NCI-H510A treated with DMSO at 0.1 percent for 48 hours (cell line): ENCODE measurements around the gene RAD9A.

Experiments used
- DNase-seq: peaks from one replicate; lab custom pipeline; 2025; lab: John Stamatoyannopoulos, UW

RAD9A gene

DNA sequence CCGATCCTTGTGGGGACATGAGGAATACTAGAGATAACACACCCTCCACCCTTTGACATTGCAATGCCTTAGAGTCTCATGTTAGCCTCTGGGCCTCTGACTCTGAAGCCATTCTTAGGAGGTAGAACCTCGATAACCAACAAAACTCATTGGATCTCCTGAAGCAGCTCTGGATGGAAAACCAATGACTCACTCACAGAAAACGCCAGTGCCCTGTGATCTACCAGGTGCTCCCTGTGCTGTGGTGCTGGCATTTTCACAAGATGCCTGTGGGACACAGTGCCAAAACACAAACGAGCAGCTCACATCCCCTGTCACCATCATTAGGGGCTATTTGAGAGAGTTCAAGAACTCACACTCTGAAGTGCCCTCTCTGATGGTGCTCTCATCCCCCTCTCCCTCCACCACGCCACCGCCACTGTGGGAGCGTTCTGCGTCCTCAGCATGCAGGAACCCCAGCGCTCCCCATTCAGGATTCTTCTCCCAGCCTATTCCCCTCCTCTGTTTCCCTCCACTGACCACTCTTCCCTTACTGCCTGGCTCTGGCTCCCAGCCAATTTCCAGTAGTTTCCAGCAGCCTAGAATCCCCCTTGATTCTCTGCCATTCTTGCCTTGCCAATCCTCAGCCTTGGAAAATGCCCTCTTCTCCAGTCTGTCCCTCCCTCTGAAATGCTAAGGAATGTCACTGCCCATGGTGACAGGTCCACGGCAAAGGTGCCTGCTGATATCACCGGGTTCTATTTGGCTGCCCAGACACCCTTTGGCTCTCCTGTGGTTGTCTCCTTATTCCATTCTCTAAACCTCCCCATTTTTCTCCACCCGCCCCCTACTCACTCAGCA is 33.7 kb upstream of the RAD9A start:
- DNase-seq, result no peak

DNA sequence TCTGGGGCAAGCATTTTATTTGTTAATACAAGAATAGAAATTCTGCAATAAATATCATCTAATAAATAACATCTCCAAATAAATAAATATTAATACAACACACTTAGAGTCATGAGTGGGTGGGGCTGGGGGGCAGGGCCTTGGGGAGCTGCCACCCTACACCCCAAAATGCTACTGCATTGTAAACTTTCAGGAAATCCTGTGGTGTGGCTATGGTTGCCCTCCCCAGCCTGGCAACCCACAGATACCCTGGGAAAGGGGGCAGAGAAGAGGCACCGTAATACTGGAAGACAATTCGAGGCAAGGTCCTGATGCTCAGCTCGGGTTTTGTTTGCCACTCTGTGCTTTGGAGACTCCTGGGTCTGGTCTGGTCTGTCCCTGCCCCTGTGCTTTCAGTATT is 27.6 kb upstream of the RAD9A start:
- no peak for DNase-seq

DNA sequence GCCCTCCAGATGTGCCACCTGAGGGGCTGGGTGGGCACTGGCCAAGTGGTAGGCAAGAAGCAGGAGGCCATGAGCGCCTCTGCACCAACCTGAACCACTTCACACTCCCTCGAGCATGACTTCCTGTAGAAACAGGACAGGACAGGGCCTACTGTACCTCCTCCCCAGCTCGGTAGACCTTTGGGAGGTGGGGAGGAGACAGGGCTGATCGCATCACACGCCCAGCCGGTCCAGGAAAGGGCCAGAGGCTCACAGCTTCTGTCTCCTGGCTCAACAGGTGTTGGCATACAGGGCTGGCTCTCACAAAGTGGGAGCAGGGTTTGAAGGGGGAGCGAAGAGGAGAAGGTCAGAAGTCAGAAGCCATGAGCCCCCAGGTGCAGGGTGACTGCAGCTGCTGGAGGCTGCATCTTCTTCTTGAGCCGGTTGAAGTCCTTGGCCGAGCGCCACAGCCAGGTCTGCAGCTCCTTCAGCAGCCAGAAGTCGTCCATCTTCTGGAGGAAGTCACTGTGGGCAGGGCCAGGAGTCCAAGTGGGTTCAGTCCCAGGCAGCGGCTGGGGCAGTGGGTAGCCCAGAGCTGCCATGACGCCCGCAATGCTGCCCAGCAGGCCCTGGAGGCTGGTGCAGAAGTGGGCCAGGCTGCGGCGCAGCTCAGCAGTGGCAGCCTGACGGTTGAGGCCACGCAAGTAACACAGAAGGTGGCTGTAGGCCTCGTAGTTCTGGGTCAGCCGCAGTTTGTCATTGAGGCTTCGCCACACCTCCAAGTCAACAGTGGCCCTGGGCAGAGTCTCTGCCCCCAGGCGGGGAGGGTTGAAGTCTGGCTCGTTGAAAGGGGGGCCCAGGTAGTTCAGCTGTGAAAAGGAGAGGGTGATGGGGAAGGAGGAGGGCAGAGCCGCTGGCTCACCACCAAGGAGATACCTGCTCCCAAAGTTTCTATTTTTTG is 26.7 kb upstream of the RAD9A start:
- DNase-seq, result no peak

DNA sequence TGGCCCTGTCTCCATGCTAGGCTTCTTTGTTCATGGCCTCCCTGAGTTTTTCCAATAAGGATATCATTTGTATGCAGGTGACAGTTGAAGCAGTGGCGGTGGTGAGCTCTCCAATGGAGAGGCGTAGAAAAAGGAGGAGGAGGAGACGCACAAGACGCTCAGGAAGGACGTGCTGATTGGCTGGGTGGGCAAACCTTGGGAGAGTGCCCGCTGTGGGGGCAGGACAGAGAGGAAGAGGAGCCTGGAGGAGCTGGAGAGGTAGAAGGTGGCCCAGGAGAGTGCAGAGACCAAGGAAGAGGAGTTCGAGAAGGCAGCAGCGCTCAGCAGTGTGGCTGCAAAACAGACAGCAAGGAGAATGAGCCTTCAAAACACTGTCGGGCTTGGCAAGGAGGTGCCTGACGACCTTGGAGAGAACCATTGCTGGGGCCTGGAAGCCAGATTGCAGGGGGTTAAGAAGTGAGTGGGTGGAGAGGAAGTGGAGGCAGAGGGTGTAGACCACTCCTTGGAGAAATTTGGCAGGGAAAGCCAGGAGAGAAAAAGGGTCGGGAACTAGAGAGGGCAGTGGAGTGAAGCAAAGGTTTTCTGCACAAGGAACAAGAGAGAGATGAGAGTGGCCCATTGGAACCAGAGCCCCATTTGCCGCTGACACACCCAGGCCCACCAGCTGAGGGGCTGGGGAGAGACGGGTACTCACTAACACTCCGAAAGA is 25.9 kb upstream of the RAD9A start:
- DNase-seq, result no peak

DNA sequence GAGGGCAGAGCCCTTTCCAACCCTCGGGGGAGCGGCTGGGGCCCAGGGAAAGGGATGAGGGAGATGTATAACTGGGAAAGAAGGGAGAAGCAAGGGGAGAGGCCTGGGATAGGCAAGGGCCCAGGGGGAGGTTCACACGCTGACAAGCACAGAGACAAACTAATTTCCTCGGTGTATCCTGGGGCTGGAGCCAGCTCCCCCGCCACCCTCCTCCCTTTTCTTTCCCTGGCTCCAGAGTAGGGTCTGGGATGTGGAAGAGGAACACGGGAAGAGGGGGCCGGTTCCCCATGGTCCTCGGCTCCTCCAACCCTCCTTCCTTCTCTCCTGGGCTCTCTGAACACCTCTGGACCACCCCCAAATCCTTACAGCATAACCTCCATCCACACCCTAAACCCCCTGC is 25.2 kb upstream of the RAD9A start:
- DNase-seq, result no peak

DNA sequence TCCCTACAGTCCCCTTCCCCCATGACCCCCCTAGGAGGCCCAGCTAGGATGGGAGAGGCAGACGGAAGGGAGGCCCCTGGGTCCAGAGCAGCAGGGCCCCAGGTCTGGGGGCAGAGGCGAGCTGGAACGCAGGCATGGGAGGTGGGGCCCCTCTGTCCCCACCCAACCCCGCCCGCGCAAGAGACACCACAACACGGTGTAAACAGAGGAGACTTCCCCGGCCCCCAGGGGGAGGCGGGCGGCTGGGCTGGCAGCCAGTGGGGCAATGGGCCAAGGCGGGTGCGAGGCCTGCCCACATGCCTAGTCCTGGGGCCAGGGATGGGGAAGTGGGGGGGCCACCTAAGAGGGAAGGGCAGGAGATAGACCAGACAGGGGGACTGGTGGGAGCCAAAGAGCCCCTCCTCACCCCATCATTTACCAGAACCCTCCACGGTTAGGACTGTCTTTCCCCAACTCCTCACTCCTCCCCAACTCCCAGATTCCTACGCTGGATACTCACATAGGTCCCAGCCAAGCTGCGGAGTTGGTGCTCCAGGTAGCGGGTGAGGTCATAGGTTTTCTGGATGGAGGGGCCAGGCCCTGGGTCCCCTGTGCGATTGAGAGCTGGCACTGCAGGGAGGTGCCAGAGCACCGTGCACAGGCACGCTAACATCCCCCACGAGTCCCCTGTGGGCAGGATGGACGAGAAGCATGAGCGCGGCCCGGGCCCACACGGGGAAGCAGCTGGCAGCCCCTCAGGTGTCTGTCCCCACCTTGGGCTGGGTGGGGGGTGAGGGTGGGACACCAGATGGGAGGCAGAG is 24.6 kb upstream of the RAD9A start:
- DNase-seq, result no peak

DNA sequence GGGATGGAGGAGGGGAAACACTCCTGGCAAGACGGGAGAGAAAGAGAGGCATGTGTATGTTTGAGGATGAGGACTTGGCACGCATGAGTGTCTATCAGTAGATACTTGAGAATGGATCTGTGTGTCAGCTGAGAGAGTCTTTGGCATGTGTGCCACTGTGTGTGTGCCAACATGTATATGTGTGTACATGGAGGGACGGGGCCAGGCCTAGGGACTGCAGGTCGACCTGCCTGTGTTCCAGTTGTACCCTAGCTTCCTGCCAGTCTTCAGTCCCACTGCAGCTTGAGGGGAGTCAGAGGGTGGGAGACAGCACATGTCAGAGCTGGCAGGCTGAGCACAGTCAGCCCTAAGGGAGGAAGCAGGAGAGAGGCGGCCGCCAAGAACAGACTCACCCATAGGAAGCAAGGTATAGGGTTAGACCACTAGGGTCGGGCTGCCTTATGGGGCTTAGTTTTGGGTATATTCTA is 24.0 kb upstream of the RAD9A start:
- no peak for DNase-seq

DNA sequence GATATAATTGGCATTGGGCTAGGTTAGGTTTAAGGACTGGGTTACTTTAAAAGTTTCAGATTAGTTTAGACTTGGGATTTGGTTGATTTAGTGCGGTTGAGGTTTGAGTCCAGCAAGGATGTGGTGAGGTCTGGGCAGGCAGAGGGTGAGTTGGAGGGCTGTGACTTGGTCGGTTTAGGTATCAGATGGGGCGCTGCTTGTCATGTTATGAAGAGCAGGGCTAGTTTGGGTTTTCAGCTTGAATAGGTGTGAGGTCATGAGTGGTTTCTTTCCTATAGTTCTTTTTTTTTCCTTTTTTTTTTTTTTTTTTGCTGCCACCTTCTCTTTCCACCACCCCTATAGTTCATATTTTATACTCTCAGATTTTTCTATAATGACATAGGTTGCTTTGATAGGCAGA is 23.2 kb upstream of the RAD9A start:
- DNase-seq, result no peak

DNA sequence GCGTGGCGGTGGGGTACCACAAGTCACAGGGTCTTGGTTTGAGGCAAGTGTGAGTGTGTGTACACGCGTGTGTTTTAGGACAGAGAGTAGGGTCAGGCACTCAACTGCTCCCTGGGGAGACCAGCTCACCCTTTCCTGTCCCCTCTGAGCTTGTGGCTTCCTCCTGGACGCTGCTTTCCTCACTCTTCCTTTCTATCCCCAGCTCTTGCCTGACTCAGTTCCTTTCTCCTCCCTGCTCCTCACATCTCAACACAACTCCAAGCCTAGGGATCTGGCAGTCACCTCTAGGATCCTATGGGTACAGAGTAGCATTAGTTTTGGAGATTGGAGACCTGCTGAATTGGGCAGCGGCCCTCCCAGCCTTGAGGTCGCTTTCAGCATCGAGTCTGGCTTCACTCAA is 22.5 kb upstream of the RAD9A start:
- no peak for DNase-seq

DNA sequence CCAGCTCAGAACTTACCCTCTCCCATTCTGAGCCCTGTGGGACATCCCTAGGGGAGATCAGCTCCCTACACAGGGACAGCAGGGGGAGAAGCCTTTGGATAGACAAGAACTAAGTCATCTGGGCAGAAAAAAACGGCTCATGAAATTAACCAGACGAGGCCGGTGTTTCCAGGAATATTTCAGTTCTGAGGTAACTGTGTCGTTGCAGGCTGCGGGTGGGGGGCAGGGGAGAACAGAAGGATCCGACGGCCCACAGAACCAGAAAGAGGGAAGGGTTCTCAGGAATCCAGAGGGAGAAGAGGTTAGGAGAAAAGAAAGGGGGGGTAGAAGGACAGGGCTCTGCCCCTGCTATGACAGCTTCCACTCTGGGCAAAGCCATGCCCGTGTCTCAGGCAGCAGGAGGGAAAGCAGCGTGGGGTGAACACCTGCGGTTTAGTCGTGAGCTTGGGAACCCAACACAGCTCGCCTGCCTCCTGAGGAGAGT is 21.9 kb upstream of the RAD9A start:
- no peak for DNase-seq

DNA sequence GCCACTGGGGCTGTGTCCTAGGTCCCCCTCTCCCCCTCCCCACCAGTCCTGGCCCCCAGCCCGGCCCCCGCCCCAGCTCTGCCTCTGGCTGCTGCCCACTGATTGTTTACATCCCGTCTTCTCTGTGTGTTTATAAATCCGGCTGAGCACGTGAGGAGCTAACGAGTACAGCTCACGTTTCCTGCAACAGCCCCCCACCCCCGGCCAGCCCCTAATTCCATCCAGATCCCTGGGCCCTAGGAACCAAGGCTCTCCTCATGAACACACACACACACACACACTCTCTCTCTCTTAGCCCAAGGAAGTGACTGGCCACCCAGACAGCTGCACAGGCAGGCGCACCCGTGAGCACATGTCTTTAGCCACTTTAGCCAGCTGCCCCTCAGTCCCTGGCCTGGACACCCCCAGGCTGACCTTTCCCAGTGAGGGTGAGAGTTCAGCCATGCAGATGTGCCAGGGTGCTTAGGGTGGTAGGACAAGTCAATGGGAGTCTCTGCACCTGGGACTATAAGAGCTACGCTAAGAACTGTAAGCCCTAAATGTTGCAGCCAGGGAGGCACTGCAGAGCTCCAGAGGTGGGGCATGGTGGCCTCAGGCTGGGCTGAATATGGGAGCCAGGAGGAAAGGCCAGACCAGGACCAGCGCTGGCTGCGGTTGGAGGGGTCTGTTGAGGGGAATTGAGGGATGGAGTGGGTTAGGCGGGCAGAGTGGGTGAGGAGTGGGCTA is 21.3 kb upstream of the RAD9A start:
- no peak for DNase-seq

DNA sequence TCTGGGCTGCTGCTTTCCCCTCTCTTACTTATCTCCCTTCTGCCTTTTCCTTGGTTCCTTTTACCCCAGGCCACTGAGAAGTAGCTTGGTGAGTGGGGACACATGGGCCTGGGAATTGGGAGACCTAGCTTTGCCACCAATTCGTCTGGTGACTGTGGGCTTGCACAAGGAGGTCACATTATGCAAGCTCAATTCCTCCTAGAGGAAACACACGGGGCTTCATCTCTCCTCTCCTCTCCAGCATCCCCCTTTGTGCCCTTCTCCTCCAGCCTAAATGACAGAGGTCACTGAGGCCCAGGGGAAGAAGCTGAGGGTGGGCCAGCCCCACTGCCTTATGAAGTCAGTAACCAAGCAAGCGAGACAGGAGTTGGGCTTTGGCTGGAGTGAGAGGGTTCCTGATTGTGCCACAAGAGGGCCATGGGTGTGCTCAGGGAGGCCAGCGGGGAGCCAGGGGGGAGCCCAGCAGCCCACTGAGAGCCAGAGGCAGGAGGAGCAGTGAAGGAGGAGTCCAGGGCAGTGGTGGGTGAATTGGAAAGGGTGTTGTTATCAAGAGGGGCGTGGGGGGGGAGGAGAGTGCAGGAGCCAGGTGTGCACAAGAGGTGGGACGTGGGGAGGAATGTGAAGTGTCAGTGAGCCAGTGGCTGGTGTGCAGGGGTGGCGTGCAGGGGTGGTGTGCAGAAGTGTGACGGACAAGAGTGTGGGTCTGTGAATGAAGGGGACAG is 20.4 kb upstream of the RAD9A start:
- peak; percentile 52 for DNase-seq

DNA sequence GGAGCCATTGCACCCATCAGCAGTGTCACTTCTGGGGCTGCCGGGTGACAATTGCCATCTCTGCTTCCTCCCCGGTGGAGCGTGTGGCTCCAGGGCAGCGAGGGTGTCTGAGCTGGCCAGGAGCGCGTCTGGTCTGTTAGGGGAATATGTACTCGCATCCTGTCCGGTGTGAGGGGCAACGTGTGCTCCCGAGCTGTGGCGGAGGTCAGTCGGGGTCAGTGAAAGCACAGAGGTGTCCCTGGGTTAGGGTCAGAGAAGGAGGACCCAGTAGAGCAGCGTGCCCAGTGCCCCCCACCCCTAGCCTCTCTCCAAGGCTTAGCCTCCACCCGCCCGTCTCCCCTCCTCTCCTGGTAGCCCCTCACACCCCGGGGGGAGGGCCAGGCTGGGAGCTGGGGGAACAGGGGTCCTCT is 19.9 kb upstream of the RAD9A start:
- DNase-seq, result no peak

DNA sequence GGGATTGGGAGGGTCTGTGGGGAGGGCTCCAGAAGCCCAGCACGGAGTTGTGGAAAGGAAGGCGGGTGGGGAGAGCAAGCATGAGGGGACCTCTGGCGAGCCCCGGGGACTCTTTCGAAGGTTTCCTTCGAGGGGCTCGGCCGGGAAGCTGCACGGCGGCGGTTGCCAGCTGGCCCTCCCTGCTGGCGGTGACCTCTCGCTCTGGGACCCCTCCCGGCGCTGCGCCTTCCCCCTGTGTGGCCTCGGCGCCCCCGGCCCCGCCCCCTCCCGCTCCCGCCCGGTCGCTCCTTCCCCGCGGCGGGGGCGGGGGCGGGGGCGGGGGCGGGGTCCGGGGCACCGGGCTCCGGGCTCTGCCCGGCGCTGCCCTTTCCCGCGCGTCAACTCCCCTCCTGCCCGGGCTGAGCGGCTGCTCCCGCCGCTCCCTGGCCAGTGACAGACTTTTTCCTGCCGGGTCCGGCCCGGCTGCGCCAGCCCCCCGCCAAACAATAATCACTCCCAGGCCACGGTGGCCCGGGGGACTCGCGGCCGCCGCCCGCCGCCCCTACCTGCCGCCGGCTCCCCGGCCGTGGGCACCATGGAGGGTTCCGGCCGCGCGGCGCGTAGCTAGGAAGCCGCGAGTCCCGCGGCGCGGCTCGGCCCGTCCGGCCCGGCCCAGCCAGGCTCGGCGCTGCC is 19.3 kb upstream of the RAD9A start:
- no peak for DNase-seq

DNA sequence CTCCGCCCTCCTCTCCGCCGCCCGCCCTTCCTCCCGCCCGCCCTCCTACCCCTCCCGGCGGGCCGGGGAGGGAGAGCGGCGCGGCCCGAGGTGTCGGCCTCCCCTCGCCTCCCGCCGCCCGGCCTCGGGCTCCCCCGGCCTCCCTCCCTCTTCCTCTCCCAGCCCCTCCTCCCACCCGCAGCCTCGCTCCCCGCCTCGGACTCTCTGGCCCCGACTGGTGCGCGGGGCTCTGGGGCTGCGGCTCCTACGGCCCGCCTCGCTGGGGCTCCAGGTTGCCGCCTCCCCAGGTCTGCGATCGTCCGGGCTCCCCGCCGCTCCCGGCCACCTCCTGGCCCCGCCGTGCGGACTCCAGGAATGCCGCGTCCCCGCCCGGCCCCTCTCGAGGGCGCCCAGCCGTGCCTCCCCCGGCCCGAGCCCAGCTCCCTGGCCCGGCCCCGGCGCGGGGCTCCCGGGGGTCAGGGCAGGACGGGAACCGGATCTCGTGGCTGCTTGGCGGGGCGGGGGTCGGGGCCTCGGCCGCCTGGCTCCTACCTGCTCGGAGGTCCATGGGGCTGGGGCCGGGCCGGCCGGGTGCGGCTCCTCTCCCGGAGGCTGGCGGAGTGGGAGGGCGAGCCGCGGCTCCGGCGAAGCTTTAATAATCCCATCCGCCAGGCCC is 18.7 kb upstream of the RAD9A start, which contains the start of gene CLCF1:
Gene CLCF1 (minus strand): TSS at position 606 of the 655 bp plus-strand sequence. CDS start 59 bp downstream, at position 547.
- DNase-seq, result peak; percentile 52

DNA sequence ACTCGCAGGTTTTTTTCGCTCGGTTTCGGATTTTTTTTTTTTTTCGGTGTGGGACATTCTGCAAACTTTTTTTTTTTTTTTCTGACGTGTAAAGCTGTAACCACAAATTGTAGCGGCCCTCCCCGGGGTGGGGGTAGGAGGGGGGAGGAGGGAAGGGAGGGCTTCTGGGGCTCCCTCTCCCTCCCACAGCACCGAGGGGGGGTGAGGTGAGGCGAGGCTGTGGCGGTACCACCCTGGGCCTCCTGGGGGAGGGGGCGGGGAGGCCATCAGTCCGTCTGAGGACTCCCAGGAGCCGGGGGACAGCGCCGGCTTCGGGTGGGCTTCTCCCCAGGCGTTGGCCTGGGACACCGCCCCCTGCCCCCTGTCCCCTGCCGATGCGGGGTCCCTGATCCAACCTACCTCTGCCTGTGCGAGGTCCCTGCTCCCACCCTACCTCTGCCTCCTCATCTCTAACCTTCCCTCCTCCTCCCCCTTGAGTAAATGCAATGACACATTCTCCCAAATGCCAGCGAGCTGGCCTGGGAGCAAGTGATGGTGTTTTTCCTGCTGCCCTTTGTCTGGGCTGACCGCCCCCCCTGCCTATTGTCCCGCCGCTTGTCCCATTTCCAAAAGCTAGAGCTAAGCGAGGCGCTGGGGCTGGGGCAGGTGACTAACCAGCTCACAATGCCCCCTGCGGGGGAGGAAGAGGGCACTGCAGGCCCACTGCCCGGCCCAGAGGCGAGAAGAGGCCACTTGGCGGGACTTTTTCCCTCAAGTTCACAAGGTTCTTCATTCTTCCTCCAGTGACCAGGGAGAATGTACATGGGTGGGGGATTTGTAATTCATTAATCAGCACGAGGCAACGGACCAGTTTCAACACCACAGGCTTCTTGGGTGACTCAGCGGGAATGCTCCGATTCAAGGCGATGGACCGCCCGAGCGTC is 17.9 kb upstream of the RAD9A start:
- peak; percentile 54 for DNase-seq

DNA sequence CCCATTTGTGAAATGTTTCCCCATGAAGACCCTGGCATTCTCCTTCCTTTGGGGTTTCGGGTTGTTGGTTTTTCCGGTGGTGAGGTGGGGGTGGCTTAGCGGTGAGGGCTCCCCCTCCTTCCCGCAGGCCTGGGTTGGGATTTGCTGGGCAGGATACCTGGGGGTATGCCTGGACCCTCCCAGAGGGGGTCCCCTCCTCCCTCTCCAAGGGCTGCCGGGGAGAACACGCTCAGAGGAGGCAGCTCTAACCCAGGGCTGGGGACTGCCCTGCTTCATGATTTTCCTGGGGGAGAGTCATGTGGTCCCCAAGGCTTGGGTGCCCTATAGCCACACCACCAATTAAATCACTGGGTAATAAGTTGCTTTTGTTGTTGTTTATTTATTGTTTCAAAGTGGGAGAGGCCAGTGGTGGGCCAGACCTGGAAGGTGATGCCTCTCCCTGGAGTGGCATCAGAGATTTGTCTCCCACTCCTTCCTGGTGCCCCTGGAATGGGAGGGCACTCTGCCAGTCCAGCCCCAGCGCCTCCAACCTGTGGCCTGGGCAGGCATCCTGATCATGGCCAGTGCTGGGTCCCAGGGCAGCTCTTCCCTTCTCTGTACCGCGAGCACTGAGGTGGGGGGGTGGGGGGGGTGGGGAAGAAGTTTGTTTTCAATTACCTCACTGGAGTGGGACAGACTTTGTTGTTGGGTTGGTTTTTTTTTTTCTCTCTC is 17.1 kb upstream of the RAD9A start:
- DNase-seq, result no peak
